Measurements from ENCODE around the gene ADCY3.

ADCY3 gene

GRCh38 chr2:24920098-24920808, at the start of gene ADCY3:
ADCY3 (minus strand) TSS chr2:24920237; CDS start chr2:24918987, 1,250 bp downstream.
- peak; percentile 39 for DNase-seq

GRCh38 chr2:24969784-24970183, 49.7 kb upstream of the ADCY3 start:
- no peak for DNase-seq

- no peak for DNase-seq
Observed at GRCh38 chr2:24961903-24962302, 41.9 kb upstream of the ADCY3 start.

GRCh38 chr2:24959761-24960160, 39.7 kb upstream of the ADCY3 start:
- DNase-seq: no peak

- DNase-seq: no peak
Observed at GRCh38 chr2:24958411-24958935, 38.4 kb upstream of the ADCY3 start.

GRCh38 chr2:24957976-24958375, 37.9 kb upstream of the ADCY3 start:
- DNase-seq: no peak

- no peak for DNase-seq
Observed at GRCh38 chr2:24957221-24957620, 37.2 kb upstream of the ADCY3 start.

- DNase-seq: no peak
Observed at GRCh38 chr2:24955921-24956320, 35.9 kb upstream of the ADCY3 start.

- no peak for DNase-seq
Observed at GRCh38 chr2:24955232-24955631, 35.2 kb upstream of the ADCY3 start.

GRCh38 chr2:24950102-24950501, 30.1 kb upstream of the ADCY3 start:
- DNase-seq: no peak

GRCh38 chr2:24948506-24948905, 28.5 kb upstream of the ADCY3 start:
- no peak for DNase-seq

- DNase-seq: no peak
Observed at GRCh38 chr2:24947561-24948157, 27.6 kb upstream of the ADCY3 start.

GRCh38 chr2:24945907-24946306, 25.9 kb upstream of the ADCY3 start:
- no peak for DNase-seq

- no peak for DNase-seq
Observed at GRCh38 chr2:24943427-24944053, 23.5 kb upstream of the ADCY3 start.

GRCh38 chr2:24939353-24939752, 19.3 kb upstream of the ADCY3 start:
- DNase-seq: no peak

- no peak for DNase-seq
Observed at GRCh38 chr2:24937236-24937635, 17.2 kb upstream of the ADCY3 start.

- no peak for DNase-seq
Observed at GRCh38 chr2:24935145-24935544, 15.1 kb upstream of the ADCY3 start.

- no peak for DNase-seq
Observed at GRCh38 chr2:24932715-24933114, 12.7 kb upstream of the ADCY3 start.

GRCh38 chr2:24930768-24931167, 10.7 kb upstream of the ADCY3 start:
- DNase-seq: no peak

GRCh38 chr2:24929230-24929629, 9.2 kb upstream of the ADCY3 start:
- DNase-seq: no peak

GRCh38 chr2:24928036-24928435, 8.0 kb upstream of the ADCY3 start:
- DNase-seq: no peak

GRCh38 chr2:24926602-24927252, 6.7 kb upstream of the ADCY3 start:
- no peak for DNase-seq

GRCh38 chr2:24926220-24926601, 6.2 kb upstream of the ADCY3 start:
- no peak for DNase-seq

- DNase-seq: no peak
Observed at GRCh38 chr2:24925815-24926214, 5.8 kb upstream of the ADCY3 start.
